Osteocyte (in vitro differentiated cells): ENCODE results near the gene DUS4L. TPM values are rescaled to one million over a fixed set of nuclear protein-coding genes. Genes with fewer than 3 reads are reported as not detected.
"Not testable (repeated sequence)": the region's sequence is repeated elsewhere in the genome, so short reads cannot be mapped to it uniquely, and the experiment has no call there.

Source experiments
- DNase-seq: peaks from one replicate; pipeline ENCODE4 v3.0.0; 2021; ENCODE audit warnings: mixed read lengths; ENCODE audit not compliant: unreplicated experiment; ENCODE audit errors: extremely low spot score
- H3K27ac Mint-ChIP-seq: one replicate; pipeline ENCODE4 v1.8.0; 2021; ENCODE audit warnings: mild to moderate bottlenecking, mixed read lengths; ENCODE audit not compliant: unreplicated experiment
- H3K27me3 Mint-ChIP-seq: one replicate; pipeline ENCODE4 v1.8.0; 2021; ENCODE audit warnings: mixed read lengths; ENCODE audit not compliant: unreplicated experiment
- H3K36me3 Mint-ChIP-seq: one replicate; pipeline ENCODE4 v1.8.0; 2021; ENCODE audit warnings: mixed read lengths; ENCODE audit not compliant: unreplicated experiment
- H3K4me1 Mint-ChIP-seq: one replicate; pipeline ENCODE4 v1.8.0; 2021; ENCODE audit warnings: mixed read lengths; ENCODE audit not compliant: unreplicated experiment
- H3K4me3 Mint-ChIP-seq: one replicate; pipeline ENCODE4 v1.8.0; 2021; ENCODE audit warnings: mild to moderate bottlenecking, moderate library complexity, mixed read lengths; ENCODE audit not compliant: unreplicated experiment
- H3K9me3 Mint-ChIP-seq: one replicate; pipeline ENCODE4 v1.8.0; 2021; ENCODE audit warnings: mixed read lengths; ENCODE audit not compliant: unreplicated experiment
- total RNA-seq: library from RNA; stranded (reverse); gene quantifications from 2 replicates; pipeline ENCODE4 v1.2.1, GENCODE V29; 2021
- TF ChIP-seq, protein P1 (sequence below): fragments of 200-600 bp; sonication (generic); IDR thresholded peaks from 2 replicates; pipeline ENCODE4 v1.5.0; 2021; ENCODE audit warnings: antibody characterized with exemption, mild to moderate bottlenecking, moderate library complexity

The DUS4L gene
- total RNA-seq, 1 donor from 2014 or later, result 7.9 TPM

DNA sequence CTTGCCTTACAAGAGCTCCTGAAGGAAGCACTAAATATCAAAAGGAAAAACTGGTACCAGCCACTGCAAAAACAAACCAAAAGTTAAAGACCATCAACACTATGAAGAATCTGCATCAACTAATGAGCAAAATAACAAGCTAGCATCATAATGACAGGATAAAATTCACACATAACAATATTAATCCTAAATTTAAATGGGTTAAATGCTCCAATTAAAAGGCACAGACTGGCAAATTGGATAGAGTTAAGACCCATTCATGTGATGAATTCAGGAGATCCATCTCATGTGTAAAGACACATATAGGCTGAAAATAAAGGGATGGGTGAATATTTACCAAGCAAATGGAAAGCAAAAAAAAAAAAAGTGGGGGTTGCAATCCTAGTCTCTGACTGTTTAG is 29.6 kb upstream of the DUS4L start:
- Mint-ChIP-seq H3K9me3 (peaks cover 13% of the 10 kb centered on the region), H3K27me3 (no peaks in the 10 kb centered on the region), H3K27ac (no peak overlapping the region), H3K4me1 (peaks cover 2% of the 10 kb centered on the region), H3K36me3 (peaks cover 46% of the 10 kb centered on the region), H3K4me3 (no peak overlapping the region)
- TF ChIP-seq, protein P1, sequence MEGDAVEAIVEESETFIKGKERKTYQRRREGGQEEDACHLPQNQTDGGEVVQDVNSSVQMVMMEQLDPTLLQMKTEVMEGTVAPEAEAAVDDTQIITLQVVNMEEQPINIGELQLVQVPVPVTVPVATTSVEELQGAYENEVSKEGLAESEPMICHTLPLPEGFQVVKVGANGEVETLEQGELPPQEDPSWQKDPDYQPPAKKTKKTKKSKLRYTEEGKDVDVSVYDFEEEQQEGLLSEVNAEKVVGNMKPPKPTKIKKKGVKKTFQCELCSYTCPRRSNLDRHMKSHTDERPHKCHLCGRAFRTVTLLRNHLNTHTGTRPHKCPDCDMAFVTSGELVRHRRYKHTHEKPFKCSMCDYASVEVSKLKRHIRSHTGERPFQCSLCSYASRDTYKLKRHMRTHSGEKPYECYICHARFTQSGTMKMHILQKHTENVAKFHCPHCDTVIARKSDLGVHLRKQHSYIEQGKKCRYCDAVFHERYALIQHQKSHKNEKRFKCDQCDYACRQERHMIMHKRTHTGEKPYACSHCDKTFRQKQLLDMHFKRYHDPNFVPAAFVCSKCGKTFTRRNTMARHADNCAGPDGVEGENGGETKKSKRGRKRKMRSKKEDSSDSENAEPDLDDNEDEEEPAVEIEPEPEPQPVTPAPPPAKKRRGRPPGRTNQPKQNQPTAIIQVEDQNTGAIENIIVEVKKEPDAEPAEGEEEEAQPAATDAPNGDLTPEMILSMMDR, result no peak
- no peak for DNase-seq

DNA sequence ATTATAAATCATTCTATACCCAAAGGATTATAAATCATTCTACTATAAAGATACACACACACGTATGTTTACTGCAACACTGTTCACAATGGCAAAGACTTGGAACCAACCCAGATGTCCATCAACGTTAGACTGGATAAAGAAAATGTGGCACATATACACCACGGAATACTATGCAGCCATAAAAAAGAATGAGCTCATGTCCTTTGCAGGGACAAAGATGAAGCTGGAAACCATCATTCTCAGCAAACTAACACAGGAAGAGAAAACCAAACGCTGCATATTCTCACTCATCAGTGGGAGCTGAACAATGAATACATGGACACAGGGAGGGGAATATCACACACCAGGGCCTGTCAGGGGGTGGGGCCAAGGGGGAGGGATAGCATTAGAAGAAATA is 26.5 kb upstream of the DUS4L start:
- H3K36me3 Mint-ChIP-seq, result peaks cover 51% of the 10 kb centered on the region
- peaks cover 13% of the 10 kb centered on the region for H3K9me3 Mint-ChIP-seq
- not testable (repeated sequence) for DNase-seq, H3K4me1 Mint-ChIP-seq, H3K4me3 Mint-ChIP-seq, H3K27me3 Mint-ChIP-seq, H3K27ac Mint-ChIP-seq

DNA sequence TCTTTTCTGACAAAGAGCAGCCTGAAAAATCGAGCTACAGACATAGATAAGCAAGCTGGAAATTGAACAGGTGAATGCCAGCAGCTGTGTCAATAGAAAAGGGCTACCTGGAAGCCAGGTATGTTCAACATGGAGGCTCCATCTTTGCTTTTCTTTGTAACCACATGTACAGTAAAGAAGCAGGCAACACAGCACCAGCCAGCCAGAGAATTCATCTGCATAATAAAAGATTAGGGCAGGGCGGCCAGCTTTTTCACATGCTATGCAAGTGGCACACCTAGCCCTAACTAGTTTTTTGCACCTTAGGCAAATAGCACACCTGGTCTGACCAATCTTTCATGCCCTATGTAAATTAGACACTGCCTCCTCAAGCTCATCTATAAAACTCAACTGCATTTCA is 25.8 kb upstream of the DUS4L start:
- DNase-seq, result no peak
- Mint-ChIP-seq H3K27me3 (no peaks in the 10 kb centered on the region), H3K4me1 (peaks cover 3% of the 10 kb centered on the region), H3K9me3 (peaks cover 13% of the 10 kb centered on the region), H3K36me3 (peaks cover 52% of the 10 kb centered on the region), H3K27ac (no peak overlapping the region), H3K4me3 (no peak overlapping the region)
- TF ChIP-seq, protein P1, result no peak

DNA sequence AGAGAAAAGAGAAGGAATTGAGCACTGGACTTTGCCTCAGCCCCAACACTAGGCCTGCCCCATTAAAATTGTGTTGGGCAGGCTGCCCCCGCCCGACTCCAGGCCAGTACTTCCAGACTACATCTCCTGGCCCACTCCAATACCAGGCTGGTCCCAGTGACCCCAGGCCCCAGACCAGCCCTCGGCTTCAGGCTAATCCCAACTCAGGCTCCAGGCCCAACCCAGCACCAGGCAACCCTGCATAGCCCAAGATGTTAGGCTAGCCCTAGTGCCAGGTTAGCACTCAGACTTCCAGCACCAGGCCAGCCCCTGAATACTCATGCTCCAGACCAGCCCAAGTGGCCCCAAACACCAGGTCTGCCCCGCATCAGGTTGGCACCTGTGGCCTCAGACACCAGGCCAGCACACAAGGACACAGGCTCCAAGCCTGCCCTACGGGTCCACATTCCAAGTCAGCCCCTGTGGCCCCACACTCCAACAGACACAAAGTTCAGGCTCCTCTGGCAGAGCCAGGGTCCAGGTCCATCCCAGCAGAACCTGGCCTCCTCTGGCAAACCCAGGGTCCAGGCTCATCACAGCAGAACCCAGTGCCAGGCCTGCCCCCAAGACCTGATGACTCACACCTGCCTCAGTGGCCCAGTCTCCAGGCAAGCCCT is 20.3 kb upstream of the DUS4L start:
- Mint-ChIP-seq H3K9me3 (peaks cover 19% of the 10 kb centered on the region), H3K27me3 (no peaks in the 10 kb centered on the region)
- TF ChIP-seq, protein P1, result no peak

DNA sequence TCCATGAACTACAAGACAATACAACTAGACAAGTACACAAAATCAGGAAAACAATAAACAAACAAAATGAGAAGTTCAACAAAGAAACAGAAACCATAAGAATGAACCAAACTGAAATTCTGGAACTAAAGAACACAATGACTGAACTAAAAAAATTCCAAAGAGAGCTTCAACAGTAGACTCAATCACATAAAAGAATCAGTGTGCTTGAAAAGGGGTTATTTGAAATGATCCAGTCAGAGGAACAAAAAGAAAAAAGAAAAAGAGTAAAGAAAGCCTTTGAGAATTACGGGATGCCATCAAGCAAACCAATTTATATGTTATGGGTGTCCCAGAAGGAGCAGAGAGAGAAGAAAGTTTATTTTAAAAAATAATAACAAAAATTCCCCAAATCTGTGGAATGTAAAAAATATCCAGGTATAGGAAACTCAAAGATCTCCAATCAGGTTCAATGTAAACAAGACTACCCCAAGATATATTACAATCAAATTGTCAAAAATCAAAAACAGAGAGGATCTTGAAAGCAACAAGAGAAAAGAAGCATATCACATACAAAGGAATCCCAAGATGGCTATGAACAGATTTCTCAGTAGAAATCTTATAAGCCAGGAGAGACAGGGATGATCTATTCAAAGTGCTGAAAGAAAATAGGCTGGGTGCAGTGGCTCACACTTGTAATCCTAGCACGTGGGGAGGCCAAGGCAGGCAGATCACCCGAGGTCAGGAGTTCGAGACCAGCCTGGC is 18.8 kb upstream of the DUS4L start:
- no peak for DNase-seq
- H3K9me3 Mint-ChIP-seq, result peaks cover 19% of the 10 kb centered on the region
- peaks cover 52% of the 10 kb centered on the region for H3K36me3 Mint-ChIP-seq
- H3K27ac Mint-ChIP-seq, result no peak overlapping the region
- H3K4me1 Mint-ChIP-seq, result no peaks in the 10 kb centered on the region
- TF ChIP-seq, protein P1, result no peak
- H3K27me3 Mint-ChIP-seq, result no peaks in the 10 kb centered on the region
- no peak overlapping the region for H3K4me3 Mint-ChIP-seq

More for the DNA sequence above, 20.3 kb upstream of the DUS4L start:
- Mint-ChIP-seq H3K36me3 (peaks cover 55% of the 10 kb centered on the region), H3K4me1 (peaks cover 3% of the 10 kb centered on the region), H3K27ac (no peak overlapping the region), H3K4me3 (no peak overlapping the region)
- DNase-seq, result no peak
